ENCODE results near the gene SIGLEC5. TPM values are rescaled to one million over a fixed set of nuclear protein-coding genes. Genes with fewer than 3 reads are reported as not detected.

Gene SIGLEC5
- total RNA-seq, 2 donors from 2014 or later: not detected

DNA sequence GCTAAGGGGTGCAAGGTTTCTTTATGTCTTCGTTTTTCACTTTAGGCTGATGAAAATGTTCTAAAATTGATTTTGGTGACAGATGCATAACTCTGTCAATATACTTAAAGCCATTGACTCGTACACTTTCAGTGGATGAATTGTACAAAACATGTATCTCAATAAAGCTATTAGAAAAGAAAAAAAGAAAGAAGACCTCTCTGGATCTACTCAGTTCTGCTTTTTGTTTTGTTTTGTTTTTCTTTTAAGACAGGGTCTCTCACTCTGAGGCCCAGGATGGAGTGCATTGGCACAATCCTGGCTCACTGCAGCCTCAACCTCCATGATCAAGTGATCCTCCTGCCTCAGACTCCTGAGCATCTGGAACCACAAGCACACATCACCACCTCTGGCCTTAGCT lies 3.5 kb downstream of the SIGLEC5 start:
- Histone ChIP-seq H3K9ac (ENCODE audit: extremely low read depth, low read length, poor library complexity, severe bottlenecking) (no peak overlapping the region), H3K9me3 (ENCODE audit: control insufficient read depth, low read length) (no peaks in the 10 kb centered on the region), H3K4me3 (ENCODE audit: low read length) (no peak overlapping the region), H3K4me1 (ENCODE audit: control insufficient read depth, insufficient read depth, low read length) (no peaks in the 10 kb centered on the region), H3K36me3 (ENCODE audit: control insufficient read depth, insufficient read depth, low read length) (no peaks in the 10 kb centered on the region), H3K27me3 (ENCODE audit: control insufficient read depth, insufficient read depth, low read length, poor library complexity, severe bottlenecking) (no peaks in the 10 kb centered on the region), H3K27ac (ENCODE audit: low read depth, low read length) (no peak overlapping the region)
- no peak for DNase-seq
- Mint-ChIP-seq H3K9me3 (no peaks in the 10 kb centered on the region), H3K4me1 (no peaks in the 10 kb centered on the region), H3K27me3 (ENCODE audit: insufficient read depth) (peaks cover 18% of the 10 kb centered on the region), H3K4me3 (no peak overlapping the region), H3K36me3 (ENCODE audit: low read depth) (no peaks in the 10 kb centered on the region), H3K27ac (no peak overlapping the region)
- WGBS, 2 experiments (ENCODE audit: insufficient coverage in 1 of 2, insufficient read length in 1 of 2): 71 to 83% methylated on average over 1 of the region's 2 CpGs
- no peak for TF ChIP-seq CTCF (conservative IDR thresholded peaks at IDR 0.05)

DNA sequence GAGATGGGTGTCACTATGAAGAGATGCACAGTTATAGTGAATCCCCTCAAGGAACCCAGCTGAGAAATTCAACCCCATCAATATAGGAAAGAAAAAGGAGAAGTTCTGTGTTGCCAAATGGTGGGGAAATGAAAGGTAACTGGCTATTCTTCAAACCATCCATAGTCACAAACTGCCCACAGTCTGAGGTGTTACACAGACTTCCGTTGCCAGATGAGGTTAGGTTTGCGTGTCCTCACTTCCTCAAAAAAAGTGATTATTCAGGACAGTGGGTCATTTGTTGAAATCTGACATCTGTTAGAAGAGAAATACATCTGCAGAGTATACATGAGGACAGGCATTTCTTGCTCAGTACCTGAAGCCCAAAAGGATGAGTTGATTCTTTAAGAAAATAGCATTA lies 9.0 kb downstream of the SIGLEC5 start:
- no peaks in the 10 kb centered on the region for H3K27me3 ChIP-seq (ENCODE audit: control insufficient read depth, insufficient read depth, low read length, poor library complexity, severe bottlenecking)
- Mint-ChIP-seq H3K27ac (no peak overlapping the region), H3K9me3 (no peaks in the 10 kb centered on the region), H3K27me3 (ENCODE audit: insufficient read depth) (peaks cover 5% of the 10 kb centered on the region), H3K36me3 (ENCODE audit: low read depth) (no peaks in the 10 kb centered on the region), H3K4me1 (no peaks in the 10 kb centered on the region), H3K4me3 (no peak overlapping the region)
- no peak overlapping the region for H3K4me3 ChIP-seq (ENCODE audit: low read length)
- H3K4me1 ChIP-seq (ENCODE audit: control insufficient read depth, insufficient read depth, low read length): no peaks in the 10 kb centered on the region
- H3K27ac ChIP-seq (ENCODE audit: low read depth, low read length): no peak overlapping the region
- no peak for DNase-seq
- H3K9me3 ChIP-seq (ENCODE audit: control insufficient read depth, low read length): no peaks in the 10 kb centered on the region
- H3K9ac ChIP-seq (ENCODE audit: extremely low read depth, low read length, poor library complexity, severe bottlenecking): no peak overlapping the region
- 74 to 76% methylated on average over 2 of the region's 2 CpGs for WGBS, 2 experiments (ENCODE audit: insufficient coverage in 1 of 2, insufficient read length in 1 of 2)
- no peaks in the 10 kb centered on the region for H3K36me3 ChIP-seq (ENCODE audit: control insufficient read depth, insufficient read depth, low read length)
- no peak for TF ChIP-seq CTCF (conservative IDR thresholded peaks at IDR 0.05)

DNA sequence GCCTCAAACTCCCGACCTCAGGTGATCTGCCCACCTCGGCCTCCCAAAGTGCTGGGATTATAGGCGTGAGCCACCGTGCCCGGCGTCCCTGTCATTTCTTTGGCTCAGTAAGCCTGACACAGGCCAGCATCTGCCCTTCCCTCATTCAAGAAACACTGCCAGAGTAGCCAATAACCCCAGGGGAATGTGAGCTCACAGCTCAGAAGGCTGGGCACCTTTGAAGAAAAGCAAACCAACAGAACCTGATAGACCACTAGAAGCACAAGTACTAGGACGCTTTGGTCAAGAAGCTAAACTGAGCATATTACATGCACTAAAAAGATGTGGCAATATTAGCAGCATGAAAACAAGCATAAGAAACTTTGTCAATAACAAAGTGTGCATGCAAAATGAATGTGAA lies 14.2 kb downstream of the SIGLEC5 start:
- H3K4me3 Mint-ChIP-seq: no peak overlapping the region
- peaks cover 24% of the 10 kb centered on the region for H3K27me3 Mint-ChIP-seq (ENCODE audit: insufficient read depth)
- Histone ChIP-seq H3K4me3 (ENCODE audit: low read length) (no peak overlapping the region), H3K9ac (ENCODE audit: extremely low read depth, low read length, poor library complexity, severe bottlenecking) (no peak overlapping the region), H3K36me3 (ENCODE audit: control insufficient read depth, insufficient read depth, low read length) (no peaks in the 10 kb centered on the region), H3K27ac (ENCODE audit: low read depth, low read length) (no peak overlapping the region), H3K9me3 (ENCODE audit: control insufficient read depth, low read length) (no peaks in the 10 kb centered on the region), H3K27me3 (ENCODE audit: control insufficient read depth, insufficient read depth, low read length, poor library complexity, severe bottlenecking) (peaks cover 6% of the 10 kb centered on the region), H3K4me1 (ENCODE audit: control insufficient read depth, insufficient read depth, low read length) (no peaks in the 10 kb centered on the region)
- no peaks in the 10 kb centered on the region for H3K4me1 Mint-ChIP-seq
- H3K9me3 Mint-ChIP-seq: peaks cover 1% of the 10 kb centered on the region
- TF ChIP-seq CTCF (conservative IDR thresholded peaks at IDR 0.05): no peak
- H3K27ac Mint-ChIP-seq: no peak overlapping the region
- WGBS, 2 experiments (ENCODE audit: insufficient coverage in 1 of 2, insufficient read length in 1 of 2): 83 to 85% methylated on average over 7 of the region's 7 CpGs
- H3K36me3 Mint-ChIP-seq (ENCODE audit: low read depth): no peaks in the 10 kb centered on the region
- no peak for DNase-seq

Measured in endodermal cell (in vitro differentiated cells).